MCF 10A (cell line): ENCODE data around the gene CFAP53. TPM values are rescaled to one million over a fixed set of nuclear protein-coding genes. Genes with fewer than 3 reads are reported as not detected.

Source experiments
- BruUV-seq: library from RNA; stranded (reverse); fragments of 400-500 nt; replicated peaks from 2 replicates; lab custom pipeline; 2021; lab: Mats Ljungman, UMichigan
- CTCF ChIA-PET: fragments of 300-600 bp; sonication (Branson Sonifier 250); formaldehyde crosslinking; extraction: SDS; loops from one replicate; lab custom pipeline; 2021; ENCODE audit warnings: antibody characterized with exemption, inconsistent platforms; lab: Yijun Ruan, JAX
- POLR2A ChIA-PET: fragments of 300-600, 350-650 bp; sonication (Branson Sonifier 250); formaldehyde crosslinking; extraction: SDS; loops from one replicate; lab custom pipeline; 2020; ENCODE audit warnings: antibody characterized with exemption, inconsistent platforms; lab: Yijun Ruan, JAX
- DNase-seq: peaks from one replicate; pipeline ENCODE4 v3.0.0-alpha.2; 2018; ENCODE audit not compliant: unreplicated experiment
- H3K27ac Mint-ChIP-seq: one replicate; pipeline ENCODE4 v1.8.0; 2022; ENCODE audit warnings: mild to moderate bottlenecking, low read depth, mixed read lengths; ENCODE audit not compliant: unreplicated experiment
- H3K27me3 Mint-ChIP-seq: one replicate; pipeline ENCODE4 v1.8.0; 2022; ENCODE audit warnings: mixed read lengths; ENCODE audit not compliant: insufficient read depth, unreplicated experiment
- H3K36me3 Mint-ChIP-seq: one replicate; pipeline ENCODE4 v1.8.0; 2022; ENCODE audit warnings: mild to moderate bottlenecking, moderate library complexity, mixed read lengths; ENCODE audit not compliant: insufficient read depth, unreplicated experiment
- H3K4me1 Mint-ChIP-seq: one replicate; pipeline ENCODE4 v1.8.0; 2022; ENCODE audit warnings: mixed read lengths; ENCODE audit not compliant: insufficient read depth, unreplicated experiment
- H3K4me3 Mint-ChIP-seq: one replicate; pipeline ENCODE4 v1.8.0; 2022; ENCODE audit warnings: mild to moderate bottlenecking, moderate library complexity, mixed read lengths; ENCODE audit not compliant: unreplicated experiment
- H3K9me3 Mint-ChIP-seq: one replicate; pipeline ENCODE4 v1.8.0; 2022; ENCODE audit warnings: mixed read lengths; ENCODE audit not compliant: unreplicated experiment
- CTCF ChIP-seq: fragments of 200-600 bp; IDR thresholded peaks from one replicate; pipeline ENCODE4 v1.8.0; 2022; ENCODE audit warnings: antibody characterized with exemption, mild to moderate bottlenecking; ENCODE audit not compliant: unreplicated experiment
- intact Hi-C: fragments of 100-400 bp; cut with micrococcal nuclease; formaldehyde crosslinking; loops from 2 replicates; pipeline ENCODE4 v1.14.1; 2022
- total RNA-seq: library from RNA; stranded (reverse); gene quantifications from 2 replicates; pipeline ENCODE4 v1.2.3, GENCODE V29; 2022

The CFAP53 gene
- total RNA-seq, 1 experiment from 2014 or later, result 2.2 TPM

GRCh38 chr18:50281972-50282520 is 15.8 kb upstream of the CFAP53 start:
- ChIA-PET CTCF (interaction anchor here (0.6 to 2.2 kb wide), 6 partner anchors 8 to 1338 kb away, joined by 3 to 15 read pairs (median 4); no protein-coding TSS in a partner anchor), POLR2A (interaction anchor here (0.7 to 2.0 kb wide), 18 partner anchors 9 to 1998 kb away, joined by 3 to 30 read pairs (median 4); partner anchors contain the start of genes C18orf32 and SKA1)
- Mint-ChIP-seq H3K36me3 (peaks cover 64% of the 10 kb centered on the region), H3K4me1 (peaks cover 60% of the 10 kb centered on the region), H3K27ac (peak overlapping the region; percentile 97), H3K9me3 (no peaks in the 10 kb centered on the region), H3K27me3 (no peaks in the 10 kb centered on the region), H3K4me3 (peak overlapping the region; percentile 96)
- BruUV-seq, result no TSS peak
- no peak for TF ChIP-seq CTCF
- intact Hi-C loops, result loop anchor here (2.0 kb wide), 1 partner anchor 63 kb away; no protein-coding TSS in a partner anchor
- DNase-seq, result no peak

DNA sequence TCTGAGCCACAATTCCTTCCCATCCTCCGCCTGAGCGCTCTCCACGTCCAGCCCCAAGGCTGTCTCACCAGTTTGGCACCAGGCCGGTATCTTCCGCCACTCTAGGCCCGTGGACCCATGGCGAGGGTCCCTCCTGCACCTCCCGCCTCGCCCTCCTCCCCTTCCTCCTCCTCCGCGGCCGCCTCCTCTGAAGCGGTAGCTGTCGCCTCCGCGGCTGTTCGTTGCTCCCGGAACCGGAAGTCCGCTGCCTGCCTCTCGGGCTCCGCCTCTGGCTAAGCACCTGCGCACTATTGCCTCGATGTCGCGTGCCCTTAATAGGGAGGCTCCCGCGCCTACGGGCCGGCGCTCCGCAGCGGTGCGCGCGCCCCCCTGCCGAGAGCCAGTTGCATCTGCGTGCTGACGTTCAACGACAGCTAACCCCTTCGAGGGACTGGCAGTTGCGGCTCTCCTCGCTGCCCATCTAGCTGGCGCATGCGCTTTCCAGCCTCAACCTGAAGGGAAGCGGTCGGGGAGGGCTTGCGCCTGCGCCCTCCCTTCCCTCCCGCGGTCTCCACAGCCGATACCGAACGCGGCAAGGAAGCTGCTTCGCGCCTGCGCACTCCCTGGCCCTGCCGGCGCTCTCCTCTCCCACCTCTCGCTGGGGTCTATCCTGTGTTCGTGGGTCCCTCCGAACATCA is 15.1 kb upstream of the CFAP53 start, which contains the start of gene MBD1:
Gene MBD1 (minus strand): TSS at position 229 of the 677 bp plus-strand sequence. CDS start 1,531 bp downstream, outside the sequence.
- H3K9me3 Mint-ChIP-seq, result no peaks in the 10 kb centered on the region
- CTCF ChIA-PET, result interaction anchor here (0.6 to 2.2 kb wide), 6 partner anchors 9 to 1337 kb away, joined by 3 to 15 read pairs (median 4); no protein-coding TSS in a partner anchor
- POLR2A ChIA-PET, result interaction anchor here (0.6 to 2.0 kb wide), 25 partner anchors 9 to 1998 kb away, joined by 3 to 30 read pairs (median 3); partner anchors contain the start of genes C18orf32, ELAC1, SKA1 and SMAD4
- DNase-seq, result peak; percentile 97
- no TSS peak for BruUV-seq
- TF ChIP-seq CTCF, result no peak
- peak within 1 kb of the TSS; percentile 97 for H3K27ac Mint-ChIP-seq
- intact Hi-C loops, result loop anchor here (2.0 kb wide), 1 partner anchor 63 kb away; no protein-coding TSS in a partner anchor
- peaks cover 54% of the 10 kb centered on the region for H3K4me1 Mint-ChIP-seq
- peak within 1 kb of the TSS; percentile 96 for H3K4me3 Mint-ChIP-seq
- peaks cover 65% of the 10 kb centered on the region for H3K36me3 Mint-ChIP-seq
- no peaks in the 10 kb centered on the region for H3K27me3 Mint-ChIP-seq

GRCh38 chr18:50280707-50281294 is 14.5 kb upstream of the CFAP53 start:
- intact Hi-C loops, result loop anchor here (2.0 kb wide), 1 partner anchor 62 kb away; no protein-coding TSS in a partner anchor
- no peak for TF ChIP-seq CTCF
- DNase-seq, result no peak
- H3K4me1 Mint-ChIP-seq, result peaks cover 49% of the 10 kb centered on the region
- H3K27me3 Mint-ChIP-seq, result no peaks in the 10 kb centered on the region
- no TSS peak for BruUV-seq
- no peaks in the 10 kb centered on the region for H3K9me3 Mint-ChIP-seq
- H3K4me3 Mint-ChIP-seq, result peak overlapping the region; percentile 96
- H3K27ac Mint-ChIP-seq, result peak overlapping the region; percentile 97
- ChIA-PET CTCF (interaction anchor here (0.9 to 1.5 kb wide), 2 partner anchors 9 to 50 kb away, joined by 3 to 4 read pairs; no protein-coding TSS in a partner anchor), POLR2A (interaction anchor here (0.6 to 2.0 kb wide), 22 partner anchors 10 to 820 kb away, joined by 3 to 30 read pairs (median 4); partner anchors contain the start of genes C18orf32, ELAC1, SKA1 and SMAD4)
- peaks cover 65% of the 10 kb centered on the region for H3K36me3 Mint-ChIP-seq
